Measurements from ENCODE around the gene NUP210L. TPM values are rescaled to one million over a fixed set of nuclear protein-coding genes. Genes with fewer than 3 reads are reported as not detected.

The NUP210L gene
- total RNA-seq, 4 donors from 2014 or later: not detected

DNA sequence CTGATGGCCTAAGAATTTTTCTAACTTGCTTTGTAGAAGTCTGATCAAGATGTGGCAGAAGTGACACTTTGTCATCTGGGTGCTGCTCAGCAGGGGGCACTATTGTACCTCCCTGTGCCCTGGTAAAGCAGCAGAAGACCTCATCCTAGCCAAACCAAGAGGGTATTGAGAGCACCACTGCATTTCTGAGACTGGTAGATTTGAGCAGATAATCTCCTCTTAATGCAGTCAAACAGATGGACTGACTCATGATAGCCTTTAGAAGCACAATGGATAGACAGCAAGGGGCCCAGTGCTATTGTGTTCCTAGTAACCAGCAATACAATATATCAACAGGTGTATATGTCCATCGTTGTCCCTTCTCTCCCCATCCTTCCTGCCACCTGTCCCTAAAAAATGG, 31.3 kb upstream of the NUP210L start:
- H3K4me3 ChIP-seq: no peak overlapping the region
- H3K4me1 ChIP-seq: peaks cover 9 to 17% (median 11%) of the 10 kb centered on the region in 4 donors
- in situ Hi-C loops (cut with MboI; ENCODE audit: low pct_ligation_motif_present in 1 of 4, low pct_unique_long_range_greater_than_20kb in 1 of 4, low sequenced_read_pairs in 3 of 4) (no loop called here), intact Hi-C loops (cut with DNase I; ENCODE audit: low total_unique reads) (no loop called here)
- 38 to 71% methylated on average over 1 of the region's 1 CpG for WGBS, 2 donors (ENCODE audit: low coverage in 1 of 2)
- no peaks in the 10 kb centered on the region for H3K27me3 ChIP-seq
- H3K27ac ChIP-seq: no peak overlapping the region
- no peaks in the 10 kb centered on the region for H3K36me3 ChIP-seq
- DNase-seq: peak; percentile 68
- TF ChIP-seq EP300 (IDR thresholded peaks at IDR 0.05; ENCODE audit: low read depth): no peak
- TF ChIP-seq, protein P1, sequence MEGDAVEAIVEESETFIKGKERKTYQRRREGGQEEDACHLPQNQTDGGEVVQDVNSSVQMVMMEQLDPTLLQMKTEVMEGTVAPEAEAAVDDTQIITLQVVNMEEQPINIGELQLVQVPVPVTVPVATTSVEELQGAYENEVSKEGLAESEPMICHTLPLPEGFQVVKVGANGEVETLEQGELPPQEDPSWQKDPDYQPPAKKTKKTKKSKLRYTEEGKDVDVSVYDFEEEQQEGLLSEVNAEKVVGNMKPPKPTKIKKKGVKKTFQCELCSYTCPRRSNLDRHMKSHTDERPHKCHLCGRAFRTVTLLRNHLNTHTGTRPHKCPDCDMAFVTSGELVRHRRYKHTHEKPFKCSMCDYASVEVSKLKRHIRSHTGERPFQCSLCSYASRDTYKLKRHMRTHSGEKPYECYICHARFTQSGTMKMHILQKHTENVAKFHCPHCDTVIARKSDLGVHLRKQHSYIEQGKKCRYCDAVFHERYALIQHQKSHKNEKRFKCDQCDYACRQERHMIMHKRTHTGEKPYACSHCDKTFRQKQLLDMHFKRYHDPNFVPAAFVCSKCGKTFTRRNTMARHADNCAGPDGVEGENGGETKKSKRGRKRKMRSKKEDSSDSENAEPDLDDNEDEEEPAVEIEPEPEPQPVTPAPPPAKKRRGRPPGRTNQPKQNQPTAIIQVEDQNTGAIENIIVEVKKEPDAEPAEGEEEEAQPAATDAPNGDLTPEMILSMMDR (IDR thresholded peaks at IDR 0.05): peak; percentile 34 to 39 (median 38)
- H3K9me3 ChIP-seq: no peaks in the 10 kb centered on the region

GRCh38 chr1:154183046-154183915, 28.4 kb upstream of the NUP210L start:
- H3K9me3 ChIP-seq: no peaks in the 10 kb centered on the region
- intact Hi-C loops (cut with DNase I; ENCODE audit: low total_unique reads) (no loop called here), in situ Hi-C loops (cut with MboI; ENCODE audit: low pct_ligation_motif_present in 1 of 4, low pct_unique_long_range_greater_than_20kb in 1 of 4, low sequenced_read_pairs in 3 of 4) (no loop called here)
- TF ChIP-seq POLR2AphosphoS5 (IDR thresholded peaks at IDR 0.05) (peak; percentile 100), POLR2A (IDR thresholded peaks at IDR 0.05) (peak; percentile 100), EP300 (IDR thresholded peaks at IDR 0.05; ENCODE audit: low read depth) (peak; percentile 58)
- TF ChIP-seq, protein P1 (IDR thresholded peaks at IDR 0.05): peak in 2 of 5 experiments; percentile 8 to 54
- no peaks in the 10 kb centered on the region for H3K27me3 ChIP-seq
- 6 to 42% methylated on average over 5 to 41 of the region's 41 CpGs for WGBS, 2 donors (ENCODE audit: low coverage in 1 of 2)
- peak overlapping the region; percentile 95 to 97 (median 96) for H3K27ac ChIP-seq
- H3K4me3 ChIP-seq: peak overlapping the region; percentile 69 to 82 (median 74)
- DNase-seq: peak; percentile 99
- peaks cover 35 to 46% (median 40%) of the 10 kb centered on the region in 4 donors for H3K4me1 ChIP-seq
- H3K36me3 ChIP-seq: peaks cover 0 to 7% (median 0%) of the 10 kb centered on the region in 4 donors

- H3K27ac ChIP-seq: peak overlapping the region; percentile 95 to 97 (median 96)
- TF ChIP-seq POLR2AphosphoS5 (IDR thresholded peaks at IDR 0.05) (peak; percentile 5 to 40 (median 25)), POLR2A (IDR thresholded peaks at IDR 0.05) (no peak), EP300 (IDR thresholded peaks at IDR 0.05; ENCODE audit: low read depth) (no peak)
- TF ChIP-seq, protein P1 (IDR thresholded peaks at IDR 0.05): no peak
- WGBS, 2 donors (ENCODE audit: low coverage in 1 of 2): 1% methylated on average over 35 of the region's 35 CpGs; no CpG with 5 or more reads in 1 of the 2 donors
- peak overlapping the region; percentile 69 to 82 (median 74) for H3K4me3 ChIP-seq
- peaks cover 36 to 54% (median 48%) of the 10 kb centered on the region in 4 donors for H3K4me1 ChIP-seq
- no peaks in the 10 kb centered on the region for H3K27me3 ChIP-seq
- peak; percentile 86 for DNase-seq
- H3K36me3 ChIP-seq: peaks cover 0 to 7% (median 0%) of the 10 kb centered on the region in 4 donors
- in situ Hi-C loops (cut with MboI; ENCODE audit: low pct_ligation_motif_present in 1 of 4, low pct_unique_long_range_greater_than_20kb in 1 of 4, low sequenced_read_pairs in 3 of 4) (no loop called here), intact Hi-C loops (cut with DNase I; ENCODE audit: low total_unique reads) (no loop called here)
- no peaks in the 10 kb centered on the region for H3K9me3 ChIP-seq
Measured at GRCh38 chr1:154182344-154183045, 27.6 kb upstream of the NUP210L start.

DNA sequence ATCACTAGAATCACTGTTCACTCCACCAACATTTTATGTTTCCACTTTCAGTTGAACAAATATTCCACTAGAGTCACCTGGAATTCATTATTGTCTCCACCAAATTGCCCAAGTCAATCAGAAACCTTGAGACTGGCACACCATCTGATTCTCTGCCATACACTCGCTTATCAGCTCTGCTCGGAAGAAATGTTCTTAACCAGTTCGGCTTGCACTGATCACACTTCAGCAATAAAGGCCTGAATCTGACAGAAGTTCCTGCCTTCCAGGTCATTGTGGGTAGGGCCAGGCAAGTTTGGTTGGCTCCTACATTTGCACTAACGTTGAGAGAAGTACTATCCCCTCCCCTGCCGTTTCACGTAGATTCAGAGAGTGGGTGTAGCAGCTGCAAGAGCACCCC, 27.1 kb upstream of the NUP210L start:
- Histone ChIP-seq H3K4me3 (peak overlapping the region; percentile 69 to 82 (median 74)), H3K9me3 (no peaks in the 10 kb centered on the region), H3K36me3 (peaks cover 0 to 7% (median 0%) of the 10 kb centered on the region in 4 donors), H3K27me3 (no peaks in the 10 kb centered on the region), H3K4me1 (peaks cover 36 to 59% (median 53%) of the 10 kb centered on the region in 4 donors), H3K27ac (peak overlapping the region; percentile 95 to 97 (median 96))
- no peak for DNase-seq
- intact Hi-C loops (cut with DNase I; ENCODE audit: low total_unique reads) (no loop called here), in situ Hi-C loops (cut with MboI; ENCODE audit: low pct_ligation_motif_present in 1 of 4, low pct_unique_long_range_greater_than_20kb in 1 of 4, low sequenced_read_pairs in 3 of 4) (no loop called here)
- 0 to 1% methylated on average over 3 to 6 of the region's 6 CpGs for WGBS, 2 donors (ENCODE audit: low coverage in 1 of 2)
- TF ChIP-seq POLR2A (IDR thresholded peaks at IDR 0.05) (peak; percentile 40), EP300 (IDR thresholded peaks at IDR 0.05; ENCODE audit: low read depth) (no peak), POLR2AphosphoS5 (IDR thresholded peaks at IDR 0.05) (peak in 2 of 3 donors; percentile 31 to 51)
- TF ChIP-seq, protein P1 (IDR thresholded peaks at IDR 0.05): no peak
